Heart right ventricle (tissue), 16 donors: ENCODE measurements around the gene OR8K3. TPM values are rescaled to one million over a fixed set of nuclear protein-coding genes. Genes with fewer than 3 reads are reported as not detected.

Experiments used
- ATAC-seq, 8 donors: fragments of 200-7000 bp; cut with Tn5 transposase; one replicate each; pipeline ENCODE4 v1.9.1; 2020; ENCODE audit warnings: mild to moderate bottlenecking in 8 of 8, moderate library complexity in 8 of 8, moderate number of reproducible peaks in 1 of 8
- DNase-seq, 2 donors: peaks; one replicate each; pipeline ENCODE4 v3.0.0-alpha.2; 2020
- H3K27ac ChIP-seq, 10 donors: fragments of 200-600 bp; sonication (generic) in 2 of 10; one replicate each; pipeline versions ENCODE4 v1.5.0 to v1.8.0; 2020 to 2022; ENCODE audit warnings: mild to moderate bottlenecking in 3 of 10
- H3K27me3 ChIP-seq, 7 donors: fragments of 200-600 bp; one replicate each; pipeline ENCODE4 v1.8.0; 2021 to 2022; ENCODE audit warnings: mild to moderate bottlenecking in 2 of 7
- H3K36me3 ChIP-seq, 9 donors: fragments of 200-600 bp; sonication (generic) in 1 of 9; one replicate each; pipeline versions ENCODE4 v1.5.0 to v1.8.0; 2020 to 2022; ENCODE audit warnings: mild to moderate bottlenecking in 2 of 9
- H3K4me1 ChIP-seq, 9 donors: fragments of 200-600 bp; sonication (generic) in 1 of 9; one replicate each; pipeline versions ENCODE4 v1.5.0 to v1.8.0; 2020 to 2022; ENCODE audit warnings: mild to moderate bottlenecking in 4 of 9
- H3K4me3 ChIP-seq, 10 donors: fragments of 200-600 bp; sonication (generic) in 2 of 10; one replicate each; pipeline versions ENCODE4 v1.5.0 to v1.8.0; 2020 to 2022; ENCODE audit warnings: mild to moderate bottlenecking in 7 of 10, moderate library complexity in 2 of 10
- H3K9me3 ChIP-seq, 11 donors: fragments of 200-600 bp in 10 of 11; sonication (generic) in 2 of 11; one replicate each; pipeline versions ENCODE4 v1.5.0 to v1.8.0; 2013 to 2022; ENCODE audit warnings: mild to moderate bottlenecking in 2 of 11, control low read depth in 1 of 11, moderate library complexity in 1 of 11
- CTCF ChIP-seq, 9 donors: fragments of 200-600 bp; sonication (generic) in 2 of 9; IDR thresholded peaks; one replicate each; pipeline versions ENCODE4 v1.5.0 to v1.8.0; 2021 to 2022; ENCODE audit warnings: antibody characterized with exemption in 9 of 9, mild to moderate bottlenecking in 5 of 9, moderate library complexity in 1 of 9
- WGBS, 2 donors: extraction: QIAGEN DNeasy Blood & Tissue Kit; methylation state at CpG; one replicate each; pipeline ENCODE4 v1.1.7; 2013; ENCODE audit warnings: inconsistent platforms in 1 of 2; 5-methylcytosine and 5-hydroxymethylcytosine counted together
- intact Hi-C, 10 donors: fragments of 100-400 bp; cut with DNase I; formaldehyde crosslinking; loops; one replicate each; pipeline versions ENCODE4 v1.11.1 to v1.14.2; 2022
- long read RNA-seq, 3 donors: library from polyadenylated mRNA; unstranded; transcript quantifications; one replicate each; pipeline ENCODE4 v2.0.0, GENCODE V29; 2020 to 2021
- polyA plus RNA-seq, 2 donors: library from polyadenylated mRNA; stranded (reverse); fragments of 200-250 nt; gene quantifications; one replicate each; pipeline ENCODE4 v1.2.3, GENCODE V29; 2013
- total RNA-seq, 10 donors: library from RNA; stranded (reverse); fragmentation: NEBNext Ultra II Directional in 3 of 10; extraction: Animal tissue kit (Norgen Biotek cat#: 25700) in 3 of 10; gene quantifications; one replicate each; pipeline versions ENCODE4 v1.2.1 to v1.2.4, GENCODE V29; 2021 to 2023
- donor health status: Arrhythmogenic right ventricular cardiomyopathy.
- donor health status: ischemic (EF 13 %, LVEDD 7.1; RV severe dilation, severe dysfunction).
- donor health status: healthy with polysubstance abuse.
- donor health status: DM: no; HTN: yes; CAD: no.
- donor health status: DM: no; HTN: no; CAD: no.
- donor health status: ischemic (EF 25% LVEDD 6.9; RV normal size, moderate dysfunction).
- donor health status: ischemic (EF 25% LVEDD 5.7; RV mildly dilated, moderate dysfunction).
- donor health status: healthy.
- donor health status: DM: yes; HTN: yes; CAD: no.
- donor health status: Ischemic cardiomyopathy.
- donor health status: ischemic (EF 35%, LVEDD 5.7; RV mildly dilated, moderate dysfunction).
- donor health status: nonischemic (EF 11% LVEDD 7.7; RV severe dilation, severe dysfunction).
- donor health status: DM: yes; HTN: yes; CAD: no.
- donor health status: PGD.
- donor health status: ischemic (EF 29% LVEDD 5.4; RV normal size, mild dysfunction).
- donor health status: nonischemic (EF 23%, LVEDD 6.1; RV moderate dilation, normal function).

Gene OR8K3
- total RNA-seq, result not detected
- not detected for polyA plus RNA-seq
- long read RNA-seq, donor 1, result 0 reads
- long read RNA-seq, donor 2, result 0 reads
- long read RNA-seq, donor 3, result 0 reads

- intact Hi-C loops, result no loop called here
- H3K4me3 ChIP-seq, result no peak within 1 kb of the TSS
Observed at GRCh38 chr11:56314844-56315243, at the start of gene OR8K3. TSS of gene OR8K3 (plus strand) at chr11:56315144. CDS start at chr11:56318307, 3,163 bp downstream.

GRCh38 chr11:56271092-56271491 lies 43.9 kb upstream of the OR8K3 start:
- WGBS, 2 donors, result 63 to 65% methylated on average over 3 of the region's 3 CpGs
- no peak for TF ChIP-seq CTCF (IDR thresholded peaks at IDR 0.05)

More at GRCh38 chr11:56314844-56315243, at the start of gene OR8K3:
- H3K4me1 ChIP-seq, result no peaks in the 10 kb centered on the region
- no peaks in the 10 kb centered on the region for H3K27me3 ChIP-seq
- no peak for DNase-seq
- TF ChIP-seq CTCF (IDR thresholded peaks at IDR 0.05), result no peak
- peaks cover 0 to 12% (median 0%) of the 10 kb centered on the region in 11 donors for H3K9me3 ChIP-seq
- ATAC-seq, result no peak
- no peaks in the 10 kb centered on the region for H3K36me3 ChIP-seq
- H3K27ac ChIP-seq, result no peak within 1 kb of the TSS

GRCh38 chr11:56273854-56274253 lies 41.1 kb upstream of the OR8K3 start, which contains the start of gene OR5T1:
TSS of gene OR5T1 (plus strand) at chr11:56274154. CDS start at chr11:56275639, 1,485 bp downstream.
- Histone ChIP-seq H3K27ac (no peak within 1 kb of the TSS), H3K4me1 (no peaks in the 10 kb centered on the region), H3K4me3 (no peak within 1 kb of the TSS), H3K9me3 (peaks cover 0 to 40% (median 6%) of the 10 kb centered on the region in 11 donors), H3K27me3 (no peaks in the 10 kb centered on the region), H3K36me3 (no peaks in the 10 kb centered on the region)
- ATAC-seq (no peak), DNase-seq (no peak)
- TF ChIP-seq CTCF (IDR thresholded peaks at IDR 0.05), result no peak
- intact Hi-C loops, result no loop called here

More at GRCh38 chr11:56271092-56271491, 43.9 kb upstream of the OR8K3 start:
- DNase-seq, result no peak
- no peaks in the 10 kb centered on the region for H3K4me1 ChIP-seq
- ATAC-seq, result no peak
- intact Hi-C loops, result no loop called here
- H3K9me3 ChIP-seq, result peaks cover 0 to 42% (median 8%) of the 10 kb centered on the region in 11 donors
- H3K27ac ChIP-seq, result no peak overlapping the region
- no peak overlapping the region for H3K4me3 ChIP-seq
- no peaks in the 10 kb centered on the region for H3K27me3 ChIP-seq
- no peaks in the 10 kb centered on the region for H3K36me3 ChIP-seq

- H3K27ac ChIP-seq, result no peak within 1 kb of the TSS
- WGBS, 2 donors, result 56 to 65% methylated on average over 2 of the region's 2 CpGs
- H3K9me3 ChIP-seq, result peaks cover 0 to 14% (median 0%) of the 10 kb centered on the region in 11 donors
- no peak for TF ChIP-seq CTCF (IDR thresholded peaks at IDR 0.05)
- intact Hi-C loops, result no loop called here
- H3K27me3 ChIP-seq, result no peaks in the 10 kb centered on the region
- no peaks in the 10 kb centered on the region for H3K4me1 ChIP-seq
- ATAC-seq, result no peak
- H3K4me3 ChIP-seq, result no peak within 1 kb of the TSS
- no peaks in the 10 kb centered on the region for H3K36me3 ChIP-seq
- DNase-seq, result no peak
Observed at GRCh38 chr11:56292154-56292553, 22.8 kb upstream of the OR8K3 start, which contains the start of gene OR8H1. TSS of gene OR8H1 (minus strand) at chr11:56292254. CDS start at chr11:56291062, 1,192 bp downstream.
